Adrenal gland (tissue), 12 donors: ENCODE data around the gene TFDP2. TPM values are rescaled to one million over a fixed set of nuclear protein-coding genes. Genes with fewer than 3 reads are reported as not detected.

Source experiments
- DNase-seq, 7 donors: peaks; one replicate each; pipeline ENCODE4 v3.0.0-alpha.2; 2019 to 2020
- H3K27ac ChIP-seq, 5 donors: fragments of 200-600 bp; sonication (generic) in 4 of 5; 1 replicate in 3 of 5; 2 replicates in 2 of 5; pipeline versions ENCODE4 v1.5.1 to v1.8.0; 2016 to 2020; ENCODE audit warnings: mild to moderate bottlenecking in 1 of 5
- H3K27me3 ChIP-seq: fragments of 200-600 bp; 2 replicates; pipeline ENCODE4 v1.8.0; 2021
- H3K36me3 ChIP-seq, 2 donors: fragments of 200-600 bp; replicated peaks in 1 of 2; 1 replicate in 1 of 2; 2 replicates in 1 of 2; pipeline versions ENCODE4 v1.5.1 to v1.8.0; 2018 to 2022
- H3K4me1 ChIP-seq, 2 donors: fragments of 200-600 bp; replicated peaks in 1 of 2; 1 replicate in 1 of 2; 2 replicates in 1 of 2; pipeline versions ENCODE4 v1.5.1 to v1.8.0; 2018 to 2021
- H3K4me3 ChIP-seq, 4 donors: fragments of 200-600 bp; sonication (generic) in 3 of 4; one replicate each; pipeline ENCODE4 v1.5.1; 2016 to 2018
- H3K9me3 ChIP-seq, 3 donors: fragments of 200-600 bp; sonication (generic) in 1 of 3; replicated peaks in 1 of 3; 1 replicate in 2 of 3; 2 replicates in 1 of 3; pipeline versions ENCODE4 v1.5.1 to v1.8.0; 2016 to 2021
- CTCF ChIP-seq, 6 experiments: fragments of 450-650 bp in 4 of 6; fragments of 200-600 bp in 2 of 6; sonication (generic) in 1 of 6; IDR thresholded peaks; 1 replicate in 5 of 6; 2 replicates in 1 of 6; pipeline versions ENCODE4 v1.5.1 to v1.8.0; 2016 to 2021; ENCODE audit warnings: antibody characterized with exemption in 6 of 6, mild to moderate bottlenecking in 2 of 6, moderate library complexity in 1 of 6
- POLR2A ChIP-seq, 2 donors: fragments of 450-650 bp; IDR thresholded peaks; one replicate each; pipeline ENCODE4 v1.6.1; 2017; ENCODE audit warnings: antibody characterized with exemption in 2 of 2, mild to moderate bottlenecking in 2 of 2, moderate library complexity in 1 of 2
- WGBS, 4 donors: extraction: QIAGEN DNeasy Blood & Tissue Kit in 2 of 4; methylation state at CpG; one replicate each; pipeline versions ENCODE4 v1.1.5 to v1.1.7; 2013 to 2017; 5-methylcytosine and 5-hydroxymethylcytosine counted together
- intact Hi-C, 2 donors: fragments of 100-400 bp; cut with DNase I; formaldehyde crosslinking; loops; one replicate each; pipeline versions ENCODE4 v1.14.1 to v1.15.0; 2022 to 2023
- polyA plus RNA-seq, 3 donors: library from polyadenylated mRNA; stranded (reverse); fragments of 200-250 nt in 2 of 3; fragments of 350-450 nt in 1 of 3; fragmentation: Illumina TruSeq in 1 of 3; extraction: RNeasy Lipid Tissue Mini Kit (QIAGEN cat#74804) in 1 of 3; gene quantifications; one replicate each; pipeline ENCODE4 v1.2.3, GENCODE V29; 2013 to 2014
- total RNA-seq, 9 donors: library from RNA; depleted of rRNA in 4 of 9; stranded (reverse); fragments of >200 nt in 4 of 9; fragments of 120-200 nt in 1 of 9; fragmentation: NEBNext Ultra II Directional in 1 of 9; extraction: Animal tissue kit (Norgen Biotek cat#: 25700) in 1 of 9; gene quantifications; one replicate each; pipeline versions ENCODE4 v1.1.0 to v1.2.4, GENCODE V29; 2013 to 2023
- donor health status: healthy with polysubstance abuse.
- donor health status: Bipolar disorder and iron deficiency.
- donor health status: DM: yes; HTN: yes; CAD: no.
- donor health status: DM: no; HTN: no; CAD: no.
- donor health status: DM: no; HTN: no; CAD: no.
- donor health status: DM: yes; HTN: yes; CAD: no.

Gene TFDP2
- total and polyA plus RNA-seq, 12 donors = 11.8 to 165 (median 62.0) TPM

- Histone ChIP-seq H3K4me3 (no peak overlapping the region), H3K4me1 (peaks cover 0 to 7% of the 10 kb centered on the region in 2 donors), H3K27ac (no peak overlapping the region), H3K36me3 (peaks cover 0 to 15% of the 10 kb centered on the region in 2 donors), H3K27me3 (no peaks in the 10 kb centered on the region), H3K9me3 (no peaks in the 10 kb centered on the region)
- no peak for DNase-seq
- TF ChIP-seq POLR2A (IDR thresholded peaks at IDR 0.05) = no peak
- intact Hi-C loops = no loop called here
- 76 to 94% (median 91%) methylated on average over 4 of the region's 4 CpGs for WGBS, 4 donors
These were observed 245.1 kb downstream of the TFDP2 start for GRCh38 chr3:141904203-141904602.

DNA sequence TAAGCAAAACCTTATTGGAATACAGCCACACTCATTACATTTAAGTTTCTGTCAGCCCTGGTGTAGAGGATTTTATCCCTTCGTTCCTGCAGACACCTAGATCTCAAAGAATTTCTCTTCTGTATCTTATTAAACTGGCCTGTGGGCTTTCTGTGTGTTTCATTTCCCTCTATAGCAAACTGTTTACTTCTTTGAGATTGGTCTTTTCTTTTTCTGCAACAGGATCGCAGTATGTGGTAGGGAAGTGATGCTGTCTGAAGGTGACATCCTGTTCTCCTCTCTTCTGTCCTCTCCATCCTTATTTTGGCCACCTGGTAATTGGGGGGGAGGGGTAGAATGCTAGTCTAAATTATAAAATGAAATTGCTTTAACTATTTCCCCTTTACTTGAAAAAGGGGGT lies 247.4 kb downstream of the TFDP2 start:
- no peak for TF ChIP-seq CTCF (IDR thresholded peaks at IDR 0.05)
- no peak for TF ChIP-seq POLR2A (IDR thresholded peaks at IDR 0.05)
- no peak overlapping the region for H3K27ac ChIP-seq
- no peaks in the 10 kb centered on the region for H3K36me3 ChIP-seq
- 70 to 83% (median 73%) methylated on average over 2 of the region's 2 CpGs for WGBS, 4 donors
- intact Hi-C loops = no loop called here
- DNase-seq = no peak
- H3K4me3 ChIP-seq = no peak overlapping the region
- H3K4me1 ChIP-seq = peaks cover 0 to 7% of the 10 kb centered on the region in 2 donors
- H3K9me3 ChIP-seq = no peaks in the 10 kb centered on the region
- no peaks in the 10 kb centered on the region for H3K27me3 ChIP-seq

DNA sequence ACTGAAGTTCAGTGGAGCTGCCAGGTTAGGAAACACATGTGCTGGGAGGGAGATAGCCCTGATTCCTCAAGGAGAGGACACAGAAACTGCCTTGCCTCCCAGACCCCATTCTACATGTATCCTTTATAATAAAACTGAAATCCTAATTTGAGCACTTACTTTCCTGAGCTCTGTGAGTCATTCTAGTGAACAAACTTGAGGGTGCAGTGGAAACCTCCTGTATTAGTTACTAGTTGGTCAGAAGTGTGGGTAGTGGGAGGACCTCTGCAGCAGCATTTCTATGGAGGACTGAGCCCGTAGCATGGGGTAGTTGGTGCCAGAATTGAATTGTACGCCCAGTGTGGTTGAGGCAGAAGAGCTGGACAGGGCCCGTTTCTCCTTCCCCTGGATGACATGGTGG lies 249.0 kb downstream of the TFDP2 start:
- Histone ChIP-seq H3K4me3 (no peak overlapping the region), H3K9me3 (no peaks in the 10 kb centered on the region), H3K36me3 (no peaks in the 10 kb centered on the region), H3K4me1 (peaks cover 0 to 7% of the 10 kb centered on the region in 2 donors), H3K27me3 (no peaks in the 10 kb centered on the region), H3K27ac (no peak overlapping the region)
- intact Hi-C loops = no loop called here
- TF ChIP-seq POLR2A (IDR thresholded peaks at IDR 0.05) = no peak
- TF ChIP-seq CTCF (IDR thresholded peaks at IDR 0.05) = no peak
- WGBS, 4 donors = 97 to 100% (median 99%) methylated on average over 3 of the region's 3 CpGs
- DNase-seq = no peak

GRCh38 chr3:141898908-141899307 lies 250.4 kb downstream of the TFDP2 start:
- H3K9me3 ChIP-seq = no peaks in the 10 kb centered on the region
- WGBS, 4 donors = 96 to 100% (median 97%) methylated on average over 1 of the region's 1 CpG

More at GRCh38 chr3:141898908-141899307, 250.4 kb downstream of the TFDP2 start:
- H3K4me1 ChIP-seq = peaks cover 0 to 7% of the 10 kb centered on the region in 2 donors
- no peak for DNase-seq
- H3K27me3 ChIP-seq = no peaks in the 10 kb centered on the region
- no peak for TF ChIP-seq POLR2A (IDR thresholded peaks at IDR 0.05)
- TF ChIP-seq CTCF (IDR thresholded peaks at IDR 0.05) = no peak
- H3K27ac ChIP-seq = no peak overlapping the region
- intact Hi-C loops = no loop called here
- no peak overlapping the region for H3K4me3 ChIP-seq
- H3K36me3 ChIP-seq = no peaks in the 10 kb centered on the region
